ENCODE results near the gene BMAL1. TPM values are rescaled to one million over a fixed set of nuclear protein-coding genes. Genes with fewer than 3 reads are reported as not detected.

BMAL1 gene
- total RNA-seq, 2 donors from 2014 or later: 41.6 to 44.7 TPM

GRCh38 chr11:13311570-13311969 lies 34.0 kb downstream of the BMAL1 start:
- Mint-ChIP-seq H3K4me3 (no peak overlapping the region), H3K27me3 (no peaks in the 10 kb centered on the region), H3K4me1 (peaks cover 60% of the 10 kb centered on the region), H3K36me3 (ENCODE audit: low read depth) (no peaks in the 10 kb centered on the region), H3K27ac (peak overlapping the region; percentile 48), H3K9me3 (no peaks in the 10 kb centered on the region)
- no peak for ATAC-seq (replicated peaks)

GRCh38 chr11:13313005-13313819 lies 35.6 kb downstream of the BMAL1 start:
- H3K4me3 Mint-ChIP-seq: no peak overlapping the region
- no peak for ATAC-seq (replicated peaks)
- no peaks in the 10 kb centered on the region for H3K36me3 Mint-ChIP-seq (ENCODE audit: low read depth)
- H3K4me1 Mint-ChIP-seq: peaks cover 71% of the 10 kb centered on the region
- peak overlapping the region; percentile 48 for H3K27ac Mint-ChIP-seq
- no peaks in the 10 kb centered on the region for H3K27me3 Mint-ChIP-seq
- no peaks in the 10 kb centered on the region for H3K9me3 Mint-ChIP-seq

- ATAC-seq (replicated peaks): no peak
- H3K9me3 Mint-ChIP-seq: no peaks in the 10 kb centered on the region
- H3K4me1 Mint-ChIP-seq: peaks cover 79% of the 10 kb centered on the region
- no peak overlapping the region for H3K4me3 Mint-ChIP-seq
- peaks cover 6% of the 10 kb centered on the region for H3K36me3 Mint-ChIP-seq (ENCODE audit: low read depth)
- H3K27ac Mint-ChIP-seq: peak overlapping the region; percentile 73
- H3K27me3 Mint-ChIP-seq: no peaks in the 10 kb centered on the region
Observed at GRCh38 chr11:13314676-13315394, 37.2 kb downstream of the BMAL1 start.

- Mint-ChIP-seq H3K4me1 (peaks cover 84% of the 10 kb centered on the region), H3K9me3 (no peaks in the 10 kb centered on the region), H3K27ac (peak overlapping the region; percentile 73), H3K36me3 (ENCODE audit: low read depth) (peaks cover 6% of the 10 kb centered on the region), H3K4me3 (peak overlapping the region; percentile 13), H3K27me3 (no peaks in the 10 kb centered on the region)
- ATAC-seq (replicated peaks): peak; percentile 36
Observed at GRCh38 chr11:13315517-13316432, 38.2 kb downstream of the BMAL1 start.

GRCh38 chr11:13316528-13316961 lies 39.0 kb downstream of the BMAL1 start:
- peak overlapping the region; percentile 73 for H3K27ac Mint-ChIP-seq
- H3K4me3 Mint-ChIP-seq: peak overlapping the region; percentile 13
- peak; percentile 70 for ATAC-seq (replicated peaks)
- H3K36me3 Mint-ChIP-seq (ENCODE audit: low read depth): peaks cover 9% of the 10 kb centered on the region
- no peaks in the 10 kb centered on the region for H3K9me3 Mint-ChIP-seq
- H3K4me1 Mint-ChIP-seq: peaks cover 79% of the 10 kb centered on the region
- H3K27me3 Mint-ChIP-seq: no peaks in the 10 kb centered on the region

GRCh38 chr11:13317293-13318080 lies 39.9 kb downstream of the BMAL1 start:
- Mint-ChIP-seq H3K27ac (peak overlapping the region; percentile 61), H3K36me3 (ENCODE audit: low read depth) (peaks cover 19% of the 10 kb centered on the region), H3K27me3 (no peaks in the 10 kb centered on the region), H3K4me3 (peak overlapping the region; percentile 69), H3K9me3 (no peaks in the 10 kb centered on the region), H3K4me1 (peaks cover 73% of the 10 kb centered on the region)
- ATAC-seq (replicated peaks): no peak

GRCh38 chr11:13318498-13319295 lies 41.1 kb downstream of the BMAL1 start:
- H3K27me3 Mint-ChIP-seq: no peaks in the 10 kb centered on the region
- peaks cover 31% of the 10 kb centered on the region for H3K36me3 Mint-ChIP-seq (ENCODE audit: low read depth)
- H3K4me1 Mint-ChIP-seq: peaks cover 62% of the 10 kb centered on the region
- peak overlapping the region; percentile 82 for H3K27ac Mint-ChIP-seq
- H3K9me3 Mint-ChIP-seq: no peaks in the 10 kb centered on the region
- ATAC-seq (replicated peaks): peak; percentile 49
- peak overlapping the region; percentile 69 for H3K4me3 Mint-ChIP-seq

GRCh38 chr11:13320688-13321087 lies 43.1 kb downstream of the BMAL1 start:
- Mint-ChIP-seq H3K4me1 (peaks cover 54% of the 10 kb centered on the region), H3K36me3 (ENCODE audit: low read depth) (peaks cover 46% of the 10 kb centered on the region), H3K9me3 (no peaks in the 10 kb centered on the region), H3K27ac (peak overlapping the region; percentile 63), H3K4me3 (peak overlapping the region; percentile 28), H3K27me3 (no peaks in the 10 kb centered on the region)
- no peak for ATAC-seq (replicated peaks)

- no peak overlapping the region for H3K4me3 Mint-ChIP-seq
- H3K36me3 Mint-ChIP-seq (ENCODE audit: low read depth): peaks cover 46% of the 10 kb centered on the region
- H3K27ac Mint-ChIP-seq: peak overlapping the region; percentile 63
- no peak for ATAC-seq (replicated peaks)
- peaks cover 46% of the 10 kb centered on the region for H3K4me1 Mint-ChIP-seq
- no peaks in the 10 kb centered on the region for H3K27me3 Mint-ChIP-seq
- H3K9me3 Mint-ChIP-seq: no peaks in the 10 kb centered on the region
Observed at GRCh38 chr11:13321431-13321830, 43.8 kb downstream of the BMAL1 start.

- Mint-ChIP-seq H3K27ac (peak overlapping the region; percentile 63), H3K27me3 (no peaks in the 10 kb centered on the region), H3K4me3 (no peak overlapping the region), H3K4me1 (peaks cover 35% of the 10 kb centered on the region), H3K9me3 (no peaks in the 10 kb centered on the region), H3K36me3 (ENCODE audit: low read depth) (peaks cover 60% of the 10 kb centered on the region)
- ATAC-seq (replicated peaks): no peak
Observed at GRCh38 chr11:13324141-13324540, 46.6 kb downstream of the BMAL1 start.

- Mint-ChIP-seq H3K4me3 (peak overlapping the region; percentile 26), H3K27ac (peak overlapping the region; percentile 63), H3K36me3 (ENCODE audit: low read depth) (peaks cover 66% of the 10 kb centered on the region), H3K4me1 (peaks cover 40% of the 10 kb centered on the region), H3K9me3 (no peaks in the 10 kb centered on the region), H3K27me3 (no peaks in the 10 kb centered on the region)
- ATAC-seq (replicated peaks): peak; percentile 21
Observed at GRCh38 chr11:13324709-13325108, 47.1 kb downstream of the BMAL1 start.

- Mint-ChIP-seq H3K9me3 (no peaks in the 10 kb centered on the region), H3K4me1 (peaks cover 44% of the 10 kb centered on the region), H3K27ac (peak overlapping the region; percentile 76), H3K36me3 (ENCODE audit: low read depth) (peaks cover 56% of the 10 kb centered on the region), H3K27me3 (no peaks in the 10 kb centered on the region), H3K4me3 (no peak overlapping the region)
- no peak for ATAC-seq (replicated peaks)
Observed at GRCh38 chr11:13327421-13327820, 49.8 kb downstream of the BMAL1 start.

GRCh38 chr11:13328286-13328685 lies 50.7 kb downstream of the BMAL1 start:
- Mint-ChIP-seq H3K9me3 (no peaks in the 10 kb centered on the region), H3K36me3 (ENCODE audit: low read depth) (peaks cover 55% of the 10 kb centered on the region), H3K4me1 (peaks cover 48% of the 10 kb centered on the region), H3K4me3 (no peak overlapping the region), H3K27ac (peak overlapping the region; percentile 76), H3K27me3 (no peaks in the 10 kb centered on the region)
- ATAC-seq (replicated peaks): no peak

All from activated T-helper 17 cell treated with anti-CD3 and anti-CD28 coated beads, Interleukin-2, amount 50 U/mL, for 72 hours (primary cell).